Large intestine (tissue), 1 donor: ENCODE measurements around the gene IL17REL. TPM values are rescaled to one million over a fixed set of nuclear protein-coding genes. Genes with fewer than 3 reads are reported as not detected.

Source experiments
- polyA plus RNA-seq: library from polyadenylated mRNA; unstranded; fragments of 120-200 nt; gene quantifications from one replicate; pipeline ENCODE4 v1.2.1, GENCODE V29; 2013

IL17REL gene
- polyA plus RNA-seq, 1 donor: 0.31 TPM

Other genes starting within 250 kb of the IL17REL start
- 36.8 TPM for gene BRD1, start 184.9 kb downstream of the IL17REL start, polyA plus RNA-seq
- gene ZBED4, start 158.9 kb downstream of the IL17REL start, polyA plus RNA-seq: 13.3 TPM
- 27.8 TPM for gene ALG12, start 94.3 kb downstream of the IL17REL start, polyA plus RNA-seq
- 28.9 TPM for gene CRELD2, start 94.1 kb downstream of the IL17REL start, polyA plus RNA-seq
- 41.5 TPM for gene PIM3, start 52.0 kb downstream of the IL17REL start, polyA plus RNA-seq
- gene TTLL8, start 45.5 kb upstream of the IL17REL start, polyA plus RNA-seq: not detected
- 0.57 TPM for gene MLC1, start 72.7 kb upstream of the IL17REL start, polyA plus RNA-seq
- gene MOV10L1, start 77.2 kb upstream of the IL17REL start, polyA plus RNA-seq: 2.3 TPM
- 0.55 TPM for gene PANX2, start 158.0 kb upstream of the IL17REL start, polyA plus RNA-seq
- 41.3 TPM for gene TRABD, start 173.1 kb upstream of the IL17REL start, polyA plus RNA-seq
- 44.4 TPM for gene SELENOO, start 188.2 kb upstream of the IL17REL start, polyA plus RNA-seq
- 38.5 TPM for gene TUBGCP6, start 232.3 kb upstream of the IL17REL start, polyA plus RNA-seq
- 55.5 TPM for gene HDAC10, start 238.5 kb upstream of the IL17REL start, polyA plus RNA-seq
- 7.6 TPM for gene MAPK12, start 248.9 kb upstream of the IL17REL start, polyA plus RNA-seq